ENCODE results near the gene NAB2.
A peak's percentile ranks its signal among the peaks of the same experiment; 100 is the strongest.

Gene NAB2

GRCh38 chr12:57086493-57087009 is 2.4 kb upstream of the NAB2 start (continued):
- TF ChIP-seq, protein P1, sequence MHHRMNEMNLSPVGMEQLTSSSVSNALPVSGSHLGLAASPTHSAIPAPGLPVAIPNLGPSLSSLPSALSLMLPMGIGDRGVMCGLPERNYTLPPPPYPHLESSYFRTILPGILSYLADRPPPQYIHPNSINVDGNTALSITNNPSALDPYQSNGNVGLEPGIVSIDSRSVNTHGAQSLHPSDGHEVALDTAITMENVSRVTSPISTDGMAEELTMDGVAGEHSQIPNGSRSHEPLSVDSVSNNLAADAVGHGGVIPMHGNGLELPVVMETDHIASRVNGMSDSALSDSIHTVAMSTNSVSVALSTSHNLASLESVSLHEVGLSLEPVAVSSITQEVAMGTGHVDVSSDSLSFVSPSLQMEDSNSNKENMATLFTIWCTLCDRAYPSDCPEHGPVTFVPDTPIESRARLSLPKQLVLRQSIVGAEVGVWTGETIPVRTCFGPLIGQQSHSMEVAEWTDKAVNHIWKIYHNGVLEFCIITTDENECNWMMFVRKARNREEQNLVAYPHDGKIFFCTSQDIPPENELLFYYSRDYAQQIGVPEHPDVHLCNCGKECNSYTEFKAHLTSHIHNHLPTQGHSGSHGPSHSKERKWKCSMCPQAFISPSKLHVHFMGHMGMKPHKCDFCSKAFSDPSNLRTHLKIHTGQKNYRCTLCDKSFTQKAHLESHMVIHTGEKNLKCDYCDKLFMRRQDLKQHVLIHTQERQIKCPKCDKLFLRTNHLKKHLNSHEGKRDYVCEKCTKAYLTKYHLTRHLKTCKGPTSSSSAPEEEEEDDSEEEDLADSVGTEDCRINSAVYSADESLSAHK (tag by site-specific recombination; IDR thresholded peaks at IDR 0.05) = no peak
- TF ChIP-seq ZNF23 (tag by site-specific recombination; IDR thresholded peaks at IDR 0.05; ENCODE audit: borderline replicate concordance) (no peak), ZNF292 (tag by site-specific recombination; IDR thresholded peaks at IDR 0.05; ENCODE audit: borderline replicate concordance, low read depth) (no peak), ZNF302 (tag by site-specific recombination; IDR thresholded peaks at IDR 0.05; ENCODE audit: low read depth) (no peak)
- TF ChIP-seq, protein P2, sequence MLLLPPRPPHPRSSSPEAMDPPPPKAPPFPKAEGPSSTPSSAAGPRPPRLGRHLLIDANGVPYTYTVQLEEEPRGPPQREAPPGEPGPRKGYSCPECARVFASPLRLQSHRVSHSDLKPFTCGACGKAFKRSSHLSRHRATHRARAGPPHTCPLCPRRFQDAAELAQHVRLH (tag by site-specific recombination; IDR thresholded peaks at IDR 0.05) = no peak

DNA sequence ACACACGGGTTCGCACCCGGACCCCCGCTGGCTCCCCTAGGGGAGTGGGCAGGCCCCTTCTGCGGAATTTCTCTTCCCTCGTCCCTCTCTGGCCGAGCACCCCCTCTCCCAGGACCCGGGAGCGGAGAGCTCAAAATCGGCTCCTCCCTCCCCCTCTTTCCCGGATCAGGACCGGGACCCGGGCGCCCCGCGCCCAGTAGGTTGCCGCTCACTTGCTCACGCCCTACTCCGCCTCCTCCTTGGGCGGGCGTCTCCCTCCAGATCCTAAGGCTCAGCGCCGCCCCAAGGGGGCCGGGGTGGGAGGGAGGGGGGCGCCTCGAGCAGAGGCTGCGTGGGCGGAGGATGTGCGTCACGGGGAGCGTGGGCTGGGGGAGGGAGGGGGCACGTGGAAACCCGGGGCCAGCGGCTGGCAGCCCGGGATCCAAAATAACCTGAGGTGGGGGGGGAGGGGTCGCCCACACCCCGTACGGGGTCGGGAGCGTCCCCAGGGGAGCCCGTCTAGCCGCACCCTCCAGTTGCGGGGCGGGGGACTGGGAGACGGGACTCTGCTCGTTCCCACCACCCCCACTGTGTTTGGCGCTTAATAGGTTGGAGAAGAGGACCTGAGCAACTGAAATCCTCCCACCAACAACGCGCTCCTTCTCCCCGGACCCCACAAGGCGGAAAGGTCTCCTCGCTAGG is 1.8 kb upstream of the NAB2 start:
- ChIA-PET CTCF (interaction anchor here (1.0 to 1.6 kb wide), 2 partner anchors 25 to 27 kb away, joined by 3 to 5 read pairs; partner anchors contain the start of gene STAT6), POLR2A (interaction anchor here (0.6 to 4.5 kb wide), 7 partner anchors 8 to 330 kb away, joined by 3 to 53 read pairs (median 6); partner anchors contain the start of genes LRP1, NEMP1 and STAT6)
- H3K36me3 ChIP-seq (ENCODE audit: control insufficient read depth in 2 of 2, insufficient read depth in 1 of 2, low read length in 2 of 2) = peaks cover 0 to 16% of the 10 kb centered on the region in 2 experiments; a peak in 1 of 3 replicates
- H3K27ac ChIP-seq (ENCODE audit: extremely low read depth, low read depth, low read length) = peak overlapping the region; percentile 86
- peaks cover 12% of the 10 kb centered on the region for H3K4me1 ChIP-seq (ENCODE audit: control insufficient read depth, insufficient read depth, low read length)
- peak overlapping the region; percentile 55 for H3K4me3 ChIP-seq (ENCODE audit: low read depth, low read length)
- H3K9me3 ChIP-seq (ENCODE audit: control insufficient read depth, insufficient read depth, low read depth, low read length) = no peaks in the 10 kb centered on the region
- peak; percentile 68; the same call in 1 of the 2 replicates for TF ChIP-seq ZNF10 (tag by site-specific recombination; IDR thresholded peaks at IDR 0.05)
- TF ChIP-seq KLF8 (tag by site-specific recombination; IDR thresholded peaks at IDR 0.05) = peak; percentile 72
- peak; percentile 33; the same call in 1 of the 2 replicates for TF ChIP-seq ZNF843 (tag by site-specific recombination; IDR thresholded peaks at IDR 0.05)
- TF ChIP-seq PATZ1 (tag by site-specific recombination; IDR thresholded peaks at IDR 0.05) = peak; percentile 22; the same call in 1 of the 2 replicates
- 0 out of 2 replicates have a peak, but pooled peaks have one; percentile 5 for TF ChIP-seq KLF16 (tag by site-specific recombination; IDR thresholded peaks at IDR 0.05)
- TF ChIP-seq ZNF223 (tag by site-specific recombination; IDR thresholded peaks at IDR 0.05) = no peak
- TF ChIP-seq ZSCAN30 (tag by site-specific recombination; IDR thresholded peaks at IDR 0.05) = 0 out of 2 replicates have a peak, but pooled peaks have one; percentile 33
- no peak for TF ChIP-seq FEZF1 (tag by site-specific recombination; IDR thresholded peaks at IDR 0.05)
- no peak for TF ChIP-seq ZNF311 (tag by site-specific recombination; IDR thresholded peaks at IDR 0.05; ENCODE audit: borderline replicate concordance)
- peak; percentile 80 for TF ChIP-seq SP2 (tag by site-specific recombination; IDR thresholded peaks at IDR 0.05)
- peak; percentile 42 for TF ChIP-seq SP3 (tag by site-specific recombination; IDR thresholded peaks at IDR 0.05)
- TF ChIP-seq, protein P3, sequence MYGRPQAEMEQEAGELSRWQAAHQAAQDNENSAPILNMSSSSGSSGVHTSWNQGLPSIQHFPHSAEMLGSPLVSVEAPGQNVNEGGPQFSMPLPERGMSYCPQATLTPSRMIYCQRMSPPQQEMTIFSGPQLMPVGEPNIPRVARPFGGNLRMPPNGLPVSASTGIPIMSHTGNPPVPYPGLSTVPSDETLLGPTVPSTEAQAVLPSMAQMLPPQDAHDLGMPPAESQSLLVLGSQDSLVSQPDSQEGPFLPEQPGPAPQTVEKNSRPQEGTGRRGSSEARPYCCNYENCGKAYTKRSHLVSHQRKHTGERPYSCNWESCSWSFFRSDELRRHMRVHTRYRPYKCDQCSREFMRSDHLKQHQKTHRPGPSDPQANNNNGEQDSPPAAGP (tag by site-specific recombination; IDR thresholded peaks at IDR 0.05) = 0 out of 2 replicates have a peak, but pooled peaks have one; percentile 13
- TF ChIP-seq ZNF132 (tag by site-specific recombination; IDR thresholded peaks at IDR 0.05; ENCODE audit: borderline replicate concordance) = no peak
- no peak for TF ChIP-seq ZBTB21 (tag by site-specific recombination; IDR thresholded peaks at IDR 0.05)
- no peak for TF ChIP-seq ZNF266 (tag by site-specific recombination; IDR thresholded peaks at IDR 0.05; ENCODE audit: low read depth)
- peak; percentile 76 for TF ChIP-seq KLF1 (tag by site-specific recombination; IDR thresholded peaks at IDR 0.05)
- no peak for TF ChIP-seq ZNF558 (tag by site-specific recombination; IDR thresholded peaks at IDR 0.05)
- TF ChIP-seq, protein P4, sequence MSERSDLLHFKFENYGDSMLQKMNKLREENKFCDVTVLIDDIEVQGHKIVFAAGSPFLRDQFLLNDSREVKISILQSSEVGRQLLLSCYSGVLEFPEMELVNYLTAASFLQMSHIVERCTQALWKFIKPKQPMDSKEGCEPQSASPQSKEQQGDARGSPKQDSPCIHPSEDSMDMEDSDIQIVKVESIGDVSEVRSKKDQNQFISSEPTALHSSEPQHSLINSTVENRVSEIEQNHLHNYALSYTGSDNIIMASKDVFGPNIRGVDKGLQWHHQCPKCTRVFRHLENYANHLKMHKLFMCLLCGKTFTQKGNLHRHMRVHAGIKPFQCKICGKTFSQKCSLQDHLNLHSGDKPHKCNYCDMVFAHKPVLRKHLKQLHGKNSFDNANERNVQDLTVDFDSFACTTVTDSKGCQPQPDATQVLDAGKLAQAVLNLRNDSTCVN (tag by site-specific recombination; optimal IDR thresholded peaks at IDR 0.05) = peak; percentile 37
- TF ChIP-seq GLIS1 (tag by site-specific recombination; IDR thresholded peaks at IDR 0.05) = peak; percentile 55; the same call in 1 of the 2 replicates
- no peak for TF ChIP-seq ZNF157 (tag by site-specific recombination; IDR thresholded peaks at IDR 0.05)
- TF ChIP-seq ZNF416 (tag by site-specific recombination; IDR thresholded peaks at IDR 0.05) = no peak
